Measurements from ENCODE around the gene TRIP12.
"Not testable (repeated sequence)": the region's sequence is repeated elsewhere in the genome, so short reads cannot be mapped to it uniquely, and the experiment has no call there.

Gene TRIP12

GRCh38 chr2:229831805-229832509 lies 89.9 kb downstream of the TRIP12 start:
- DNase-seq (ENCODE audit: low read depth), result no peak

- DNase-seq (ENCODE audit: low read depth), result no peak
Measured at GRCh38 chr2:229825476-229825875, 96.3 kb downstream of the TRIP12 start.

GRCh38 chr2:229821316-229821715 lies 100.5 kb downstream of the TRIP12 start:
- DNase-seq (ENCODE audit: low read depth), result no peak

- no peak for DNase-seq (ENCODE audit: low read depth)
Measured at GRCh38 chr2:229818230-229818629, 103.6 kb downstream of the TRIP12 start.

GRCh38 chr2:229815858-229816257 lies 106.0 kb downstream of the TRIP12 start:
- no peak for DNase-seq (ENCODE audit: low read depth)

- no peak for DNase-seq (ENCODE audit: low read depth)
Measured at GRCh38 chr2:229815342-229815741, 106.5 kb downstream of the TRIP12 start.

GRCh38 chr2:229810786-229811185 lies 111.0 kb downstream of the TRIP12 start:
- DNase-seq (ENCODE audit: low read depth), result no peak

GRCh38 chr2:229805559-229805958 lies 116.2 kb downstream of the TRIP12 start:
- DNase-seq (ENCODE audit: low read depth), result no peak

GRCh38 chr2:229802785-229803184 lies 119.0 kb downstream of the TRIP12 start:
- no peak for DNase-seq (ENCODE audit: low read depth)

- DNase-seq (ENCODE audit: low read depth), result peak; percentile 43
Measured at GRCh38 chr2:229800997-229801754, 120.6 kb downstream of the TRIP12 start.

GRCh38 chr2:229798446-229799155 lies 123.2 kb downstream of the TRIP12 start:
- no peak for DNase-seq (ENCODE audit: low read depth)

- no peak for DNase-seq (ENCODE audit: low read depth)
Measured at GRCh38 chr2:229795058-229795457, 126.8 kb downstream of the TRIP12 start.

GRCh38 chr2:229794636-229795035 lies 127.2 kb downstream of the TRIP12 start:
- DNase-seq (ENCODE audit: low read depth), result no peak

GRCh38 chr2:229786289-229786688 lies 135.5 kb downstream of the TRIP12 start:
- not testable (repeated sequence) for DNase-seq (ENCODE audit: low read depth)

- DNase-seq (ENCODE audit: low read depth), result no peak
Measured at GRCh38 chr2:229784791-229785190, 137.0 kb downstream of the TRIP12 start.

GRCh38 chr2:229783108-229783721 lies 138.6 kb downstream of the TRIP12 start:
- no peak for DNase-seq (ENCODE audit: low read depth)

- peak; percentile 17 for DNase-seq (ENCODE audit: low read depth)
Measured at GRCh38 chr2:229780856-229781773, 140.7 kb downstream of the TRIP12 start.

GRCh38 chr2:229779650-229780049 lies 142.2 kb downstream of the TRIP12 start:
- no peak for DNase-seq (ENCODE audit: low read depth)

- no peak for DNase-seq (ENCODE audit: low read depth)
Measured at GRCh38 chr2:229777716-229778115, 144.1 kb downstream of the TRIP12 start.

GRCh38 chr2:229775614-229776313 lies 146.0 kb downstream of the TRIP12 start:
- no peak for DNase-seq (ENCODE audit: low read depth)

- DNase-seq (ENCODE audit: low read depth), result no peak
Measured at GRCh38 chr2:229774237-229774636, 147.6 kb downstream of the TRIP12 start.

Data from CMK (cell line).